ENCODE data around the gene KCNN3.

Gene KCNN3

DNA sequence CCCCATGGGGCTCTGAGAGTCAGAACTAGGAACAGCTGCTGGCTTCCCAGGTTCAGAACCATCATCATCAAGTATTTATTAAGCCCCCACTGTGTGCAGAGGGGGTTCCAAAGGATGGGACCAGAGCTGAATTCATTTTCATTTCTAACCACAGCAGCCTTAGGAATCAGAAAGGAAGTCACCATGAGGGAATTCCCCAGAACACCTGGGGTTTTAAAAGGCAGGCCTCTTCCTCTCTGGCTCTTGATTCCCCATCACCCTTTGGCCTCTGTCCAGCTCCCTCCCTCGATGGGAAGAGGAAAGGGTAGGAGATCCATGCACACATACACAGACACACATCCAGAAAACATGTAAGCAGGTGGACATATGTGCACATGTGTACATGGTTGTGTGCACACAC, 1.3 kb upstream of the KCNN3 start:
- TF ChIP-seq, protein P1, sequence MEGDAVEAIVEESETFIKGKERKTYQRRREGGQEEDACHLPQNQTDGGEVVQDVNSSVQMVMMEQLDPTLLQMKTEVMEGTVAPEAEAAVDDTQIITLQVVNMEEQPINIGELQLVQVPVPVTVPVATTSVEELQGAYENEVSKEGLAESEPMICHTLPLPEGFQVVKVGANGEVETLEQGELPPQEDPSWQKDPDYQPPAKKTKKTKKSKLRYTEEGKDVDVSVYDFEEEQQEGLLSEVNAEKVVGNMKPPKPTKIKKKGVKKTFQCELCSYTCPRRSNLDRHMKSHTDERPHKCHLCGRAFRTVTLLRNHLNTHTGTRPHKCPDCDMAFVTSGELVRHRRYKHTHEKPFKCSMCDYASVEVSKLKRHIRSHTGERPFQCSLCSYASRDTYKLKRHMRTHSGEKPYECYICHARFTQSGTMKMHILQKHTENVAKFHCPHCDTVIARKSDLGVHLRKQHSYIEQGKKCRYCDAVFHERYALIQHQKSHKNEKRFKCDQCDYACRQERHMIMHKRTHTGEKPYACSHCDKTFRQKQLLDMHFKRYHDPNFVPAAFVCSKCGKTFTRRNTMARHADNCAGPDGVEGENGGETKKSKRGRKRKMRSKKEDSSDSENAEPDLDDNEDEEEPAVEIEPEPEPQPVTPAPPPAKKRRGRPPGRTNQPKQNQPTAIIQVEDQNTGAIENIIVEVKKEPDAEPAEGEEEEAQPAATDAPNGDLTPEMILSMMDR (conservative IDR thresholded peaks at IDR 0.05; ENCODE audit: low read depth, low read length) = no peak
- DNase-seq (ENCODE audit: low read depth) = no peak

DNA sequence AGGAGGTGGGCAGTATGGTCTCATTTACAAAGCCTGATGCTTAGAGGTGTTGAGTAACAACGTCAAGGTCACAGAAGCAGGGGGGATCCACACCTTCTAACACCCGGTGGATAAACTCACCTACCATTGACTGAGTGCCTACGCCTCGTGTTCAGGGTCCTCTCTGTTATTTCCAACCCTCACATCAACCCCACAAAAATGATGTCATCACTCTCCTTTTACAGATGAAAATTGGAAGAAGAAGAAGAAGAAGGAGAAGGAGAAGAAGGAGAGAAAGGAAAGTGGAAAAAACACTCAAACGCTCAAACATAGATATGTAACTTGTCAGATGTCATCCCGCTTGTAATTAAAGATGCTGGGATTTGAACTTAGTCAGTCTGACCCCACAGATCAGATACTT, 653 bp upstream of the KCNN3 start:
- TF ChIP-seq, protein P1 (conservative IDR thresholded peaks at IDR 0.05; ENCODE audit: low read depth, low read length) = no peak
- no peak overlapping the region for H3K4me3 ChIP-seq (ENCODE audit: low read depth, low read length)
- DNase-seq (ENCODE audit: low read depth) = no peak

More for the DNA sequence above, 1.3 kb upstream of the KCNN3 start:
- H3K4me3 ChIP-seq (ENCODE audit: low read depth, low read length) = no peak overlapping the region

GRCh38 chr1:154869351-154870114, 548 bp downstream of the KCNN3 start:
- TF ChIP-seq, protein P1 (conservative IDR thresholded peaks at IDR 0.05; ENCODE audit: low read depth, low read length) = no peak

DNA sequence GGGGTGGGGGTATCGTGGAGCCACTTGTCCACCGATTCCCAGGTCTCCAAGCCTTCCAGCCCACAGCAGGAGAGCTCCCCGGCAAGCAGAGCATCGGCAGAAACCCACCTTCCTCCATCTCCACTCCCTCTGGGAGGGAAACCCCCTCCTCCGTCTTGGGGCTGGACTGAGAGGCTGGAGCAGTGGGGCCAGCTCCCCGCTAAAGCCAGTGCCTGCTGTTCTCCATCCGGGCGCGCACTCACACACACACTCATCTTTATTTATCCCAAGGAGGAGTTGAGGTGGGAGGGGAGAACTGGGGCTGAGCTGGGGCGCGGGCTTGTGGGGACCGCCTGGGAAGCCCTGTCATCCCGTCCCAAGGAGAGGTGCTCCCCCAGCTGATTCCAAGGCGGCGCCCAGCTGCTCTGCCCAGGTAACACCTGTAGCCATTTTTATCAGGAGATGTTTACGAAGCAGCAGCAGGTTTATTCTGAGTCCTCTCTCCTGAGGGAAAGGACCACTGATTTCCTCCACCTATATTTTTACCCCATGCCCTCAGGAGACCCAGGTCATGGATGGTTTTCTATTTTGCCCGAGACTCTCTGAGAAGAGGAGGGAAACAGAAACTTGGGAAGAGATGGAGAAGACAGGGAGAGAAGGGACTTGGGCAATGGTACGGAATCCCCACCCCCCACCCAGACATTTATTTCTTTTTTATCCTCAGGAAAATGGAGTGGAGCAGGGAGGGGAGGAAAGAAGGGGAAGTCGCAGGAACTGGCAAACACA, 2.1 kb downstream of the KCNN3 start:
- TF ChIP-seq, protein P1 (conservative IDR thresholded peaks at IDR 0.05; ENCODE audit: low read depth, low read length) = no peak
- H3K4me3 ChIP-seq (ENCODE audit: low read depth, low read length) = peak overlapping the region; percentile 13
- DNase-seq (ENCODE audit: low read depth) = no peak

More at GRCh38 chr1:154869351-154870114, 548 bp downstream of the KCNN3 start:
- peak; percentile 58 for DNase-seq (ENCODE audit: low read depth)
- peak overlapping the region; percentile 42 for H3K4me3 ChIP-seq (ENCODE audit: low read depth, low read length)

GRCh38 chr1:154867064-154867825, 2.8 kb downstream of the KCNN3 start:
- H3K4me3 ChIP-seq (ENCODE audit: low read depth, low read length) = peak overlapping the region; percentile 11
- DNase-seq (ENCODE audit: low read depth) = peak; percentile 84
- TF ChIP-seq, protein P1 (conservative IDR thresholded peaks at IDR 0.05; ENCODE audit: low read depth, low read length) = peak; percentile 24

DNA sequence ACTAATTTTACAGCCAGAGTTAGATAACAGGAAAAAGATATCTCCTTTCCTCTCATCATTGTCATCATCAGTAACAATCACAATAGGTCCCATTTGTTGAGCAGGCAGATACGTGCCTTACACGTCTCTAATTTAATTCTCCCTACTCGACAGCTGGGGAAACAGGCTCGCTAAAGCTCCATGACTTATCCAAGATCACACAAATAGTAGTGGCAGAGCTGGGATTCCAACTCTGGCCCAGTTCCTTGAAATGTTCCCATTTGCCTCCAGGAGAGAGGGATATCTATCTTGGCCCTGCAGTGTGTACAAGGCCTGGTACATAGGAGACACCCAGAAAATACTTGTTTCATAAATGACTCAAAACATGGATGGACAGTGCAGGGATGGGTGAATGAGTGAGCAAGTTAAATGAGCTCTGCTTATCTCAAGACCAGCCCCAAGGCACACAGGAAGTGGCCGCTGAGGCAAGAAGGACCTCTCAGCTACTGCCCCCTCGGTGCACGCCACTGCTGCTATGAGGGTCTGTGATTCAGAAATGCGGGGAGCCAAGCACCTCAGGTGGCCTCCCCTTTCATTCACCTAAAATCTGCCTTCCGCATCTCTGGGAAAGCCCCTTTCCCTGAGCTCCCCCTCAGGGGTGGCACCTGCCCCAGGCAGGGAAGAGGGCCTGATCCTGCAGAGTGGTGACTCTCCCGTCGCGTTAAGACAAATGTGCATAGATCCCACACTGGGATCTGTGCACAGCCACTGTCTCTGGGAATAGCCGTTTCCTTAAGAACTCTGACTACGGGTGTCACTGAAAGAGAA, 3.6 kb downstream of the KCNN3 start:
- H3K4me3 ChIP-seq (ENCODE audit: low read depth, low read length) = peak overlapping the region; percentile 11
- DNase-seq (ENCODE audit: low read depth) = peak; percentile 48
- TF ChIP-seq, protein P1 (conservative IDR thresholded peaks at IDR 0.05; ENCODE audit: low read depth, low read length) = no peak

Measured in choroid plexus epithelial cell (primary cell).